Nephron progenitor cell (in vitro differentiated cells): ENCODE measurements around the gene ARHGAP26.
"Not testable (repeated sequence)": the region's sequence is repeated elsewhere in the genome, so short reads cannot be mapped to it uniquely, and the experiment has no call there.

Experiments
- DNase-seq: peaks from one replicate; pipeline ENCODE4 v3.0.0; 2021
- H3K27ac Mint-ChIP-seq: 2 replicates; pipeline ENCODE4 v1.8.0; 2021; ENCODE audit warnings: mild to moderate bottlenecking, moderate library complexity, mixed read lengths
- H3K27me3 Mint-ChIP-seq: 2 replicates; pipeline ENCODE4 v1.8.0; 2021; ENCODE audit warnings: mild to moderate bottlenecking, low read depth, mixed read lengths; ENCODE audit not compliant: poor library complexity
- H3K36me3 Mint-ChIP-seq: 2 replicates; pipeline ENCODE4 v1.8.0; 2021; ENCODE audit warnings: low read depth, mixed read lengths
- H3K4me1 Mint-ChIP-seq: 2 replicates; pipeline ENCODE4 v1.8.0; 2021; ENCODE audit warnings: mixed read lengths
- H3K4me3 Mint-ChIP-seq: 2 replicates; pipeline ENCODE4 v1.8.0; 2021; ENCODE audit warnings: mild to moderate bottlenecking, moderate library complexity, mixed read lengths
- H3K9me3 Mint-ChIP-seq: 2 replicates; pipeline ENCODE4 v1.8.0; 2021; ENCODE audit warnings: mild to moderate bottlenecking, moderate library complexity, mixed read lengths
- TF ChIP-seq, protein P1 (sequence below): fragments of 200-600 bp; sonication (generic); IDR thresholded peaks from 2 replicates; pipeline ENCODE4 v1.5.0; 2021; ENCODE audit warnings: antibody characterized with exemption

Gene ARHGAP26

DNA sequence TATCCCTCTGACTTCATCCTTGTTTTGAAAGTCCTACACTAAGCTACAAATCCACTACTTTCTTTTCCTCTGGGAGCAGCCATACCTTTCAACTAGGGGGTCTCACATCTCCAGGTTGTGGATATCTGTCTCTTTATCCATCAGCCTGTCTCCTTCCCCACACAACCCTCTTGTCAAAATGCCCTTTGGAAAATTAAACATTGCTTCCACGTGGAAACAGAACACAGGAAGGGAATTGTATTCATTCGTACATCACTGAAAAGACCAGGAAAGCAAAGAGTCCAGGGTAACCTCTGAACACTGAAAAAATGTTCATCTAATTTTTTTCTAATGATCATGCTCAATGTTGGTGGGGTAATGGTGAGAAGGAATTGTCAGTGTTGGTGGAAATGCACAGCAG lies 429.7 kb downstream of the ARHGAP26 start:
- no peaks in the 10 kb centered on the region for H3K4me1 Mint-ChIP-seq
- H3K27me3 Mint-ChIP-seq, result peaks cover 5% of the 10 kb centered on the region
- H3K4me3 Mint-ChIP-seq, result no peak overlapping the region
- TF ChIP-seq, protein P1, sequence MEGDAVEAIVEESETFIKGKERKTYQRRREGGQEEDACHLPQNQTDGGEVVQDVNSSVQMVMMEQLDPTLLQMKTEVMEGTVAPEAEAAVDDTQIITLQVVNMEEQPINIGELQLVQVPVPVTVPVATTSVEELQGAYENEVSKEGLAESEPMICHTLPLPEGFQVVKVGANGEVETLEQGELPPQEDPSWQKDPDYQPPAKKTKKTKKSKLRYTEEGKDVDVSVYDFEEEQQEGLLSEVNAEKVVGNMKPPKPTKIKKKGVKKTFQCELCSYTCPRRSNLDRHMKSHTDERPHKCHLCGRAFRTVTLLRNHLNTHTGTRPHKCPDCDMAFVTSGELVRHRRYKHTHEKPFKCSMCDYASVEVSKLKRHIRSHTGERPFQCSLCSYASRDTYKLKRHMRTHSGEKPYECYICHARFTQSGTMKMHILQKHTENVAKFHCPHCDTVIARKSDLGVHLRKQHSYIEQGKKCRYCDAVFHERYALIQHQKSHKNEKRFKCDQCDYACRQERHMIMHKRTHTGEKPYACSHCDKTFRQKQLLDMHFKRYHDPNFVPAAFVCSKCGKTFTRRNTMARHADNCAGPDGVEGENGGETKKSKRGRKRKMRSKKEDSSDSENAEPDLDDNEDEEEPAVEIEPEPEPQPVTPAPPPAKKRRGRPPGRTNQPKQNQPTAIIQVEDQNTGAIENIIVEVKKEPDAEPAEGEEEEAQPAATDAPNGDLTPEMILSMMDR, result no peak
- H3K9me3 Mint-ChIP-seq, result peaks cover 24% of the 10 kb centered on the region
- H3K27ac Mint-ChIP-seq, result peak overlapping the region; percentile 24
- H3K36me3 Mint-ChIP-seq, result peaks cover 5% of the 10 kb centered on the region
- DNase-seq, result no peak

GRCh38 chr5:143200781-143201398 lies 430.7 kb downstream of the ARHGAP26 start:
- H3K4me1 Mint-ChIP-seq, result peaks cover 1% of the 10 kb centered on the region
- H3K36me3 Mint-ChIP-seq, result peaks cover 5% of the 10 kb centered on the region
- TF ChIP-seq, protein P1, result no peak
- H3K4me3 Mint-ChIP-seq, result no peak overlapping the region
- no peak for DNase-seq
- no peak overlapping the region for H3K27ac Mint-ChIP-seq
- peaks cover 24% of the 10 kb centered on the region for H3K9me3 Mint-ChIP-seq
- peaks cover 5% of the 10 kb centered on the region for H3K27me3 Mint-ChIP-seq

GRCh38 chr5:143201589-143201988 lies 431.4 kb downstream of the ARHGAP26 start:
- Mint-ChIP-seq H3K36me3 (peaks cover 5% of the 10 kb centered on the region), H3K4me1 (peaks cover 8% of the 10 kb centered on the region)

DNA sequence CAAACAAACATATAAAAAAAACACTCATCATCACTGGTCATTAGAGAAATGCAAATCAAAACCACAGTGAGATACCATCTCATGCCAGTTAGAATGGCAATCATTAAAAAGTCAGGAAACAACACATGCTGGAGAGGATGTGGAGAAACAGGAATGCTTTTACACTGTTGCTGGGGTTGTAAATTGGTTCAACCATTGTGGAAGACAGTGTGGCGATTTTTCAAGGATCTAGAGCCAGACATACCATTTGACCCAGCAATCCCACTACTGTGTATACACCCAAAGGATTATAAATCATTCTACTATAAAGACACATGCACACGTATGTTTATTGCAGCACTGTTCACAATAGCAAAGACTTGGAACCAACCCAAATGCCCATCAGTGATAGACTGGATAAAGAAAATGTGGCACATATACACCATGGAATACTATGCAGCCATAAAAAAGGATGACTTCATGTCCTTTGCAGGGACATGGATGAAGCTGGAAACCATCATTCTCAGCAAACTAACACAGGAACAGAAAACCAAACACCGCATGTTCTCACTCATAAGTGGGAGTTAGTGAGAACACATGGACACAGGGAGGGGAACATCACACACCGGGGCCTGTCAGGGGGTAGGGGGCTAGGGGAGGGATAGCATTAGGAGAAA lies 433.3 kb downstream of the ARHGAP26 start:
- H3K4me3 Mint-ChIP-seq, H3K27ac Mint-ChIP-seq, H3K36me3 Mint-ChIP-seq, DNase-seq, H3K27me3 Mint-ChIP-seq: not testable (repeated sequence)
- Mint-ChIP-seq H3K9me3 (peaks cover 13% of the 10 kb centered on the region), H3K4me1 (peaks cover 24% of the 10 kb centered on the region)

More at GRCh38 chr5:143201589-143201988, 431.4 kb downstream of the ARHGAP26 start:
- Mint-ChIP-seq H3K4me3 (no peak overlapping the region), H3K27ac (no peak overlapping the region), H3K9me3 (peaks cover 24% of the 10 kb centered on the region), H3K27me3 (peaks cover 5% of the 10 kb centered on the region)
- TF ChIP-seq, protein P1, result no peak
- DNase-seq, result no peak

GRCh38 chr5:143204474-143205246 lies 434.5 kb downstream of the ARHGAP26 start:
- peaks cover 12% of the 10 kb centered on the region for H3K27me3 Mint-ChIP-seq
- no peak overlapping the region for H3K4me3 Mint-ChIP-seq
- peaks cover 13% of the 10 kb centered on the region for H3K9me3 Mint-ChIP-seq
- TF ChIP-seq, protein P1, result no peak
- no peak for DNase-seq
- H3K27ac Mint-ChIP-seq, result no peak overlapping the region
- H3K36me3 Mint-ChIP-seq, result no peaks in the 10 kb centered on the region
- peaks cover 24% of the 10 kb centered on the region for H3K4me1 Mint-ChIP-seq

GRCh38 chr5:143205386-143205785 lies 435.2 kb downstream of the ARHGAP26 start:
- peaks cover 19% of the 10 kb centered on the region for H3K27me3 Mint-ChIP-seq

More at GRCh38 chr5:143205386-143205785, 435.2 kb downstream of the ARHGAP26 start:
- Mint-ChIP-seq H3K36me3 (no peaks in the 10 kb centered on the region), H3K9me3 (peaks cover 13% of the 10 kb centered on the region), H3K4me3 (no peak overlapping the region), H3K27ac (peak overlapping the region; percentile 42), H3K4me1 (peaks cover 31% of the 10 kb centered on the region)
- DNase-seq, result no peak
- TF ChIP-seq, protein P1, result no peak
